ENCODE results near the gene LRMDA. TPM values are rescaled to one million over a fixed set of nuclear protein-coding genes. Genes with fewer than 3 reads are reported as not detected.

Gene LRMDA
- total RNA-seq, 1 experiment from 2014 or later, result not detected

- Histone ChIP-seq H3K36me3 (ENCODE audit: insufficient read depth, low read length) (no peaks in the 10 kb centered on the region), H3K4me2 (ENCODE audit: low read depth, low read length, poor library complexity, severe bottlenecking) (no peak overlapping the region), H3K9me3 (ENCODE audit: low read length) (no peaks in the 10 kb centered on the region), H3K9me2 (replicated peaks; ENCODE audit: insufficient read depth, low read length) (no peaks in the 10 kb centered on the region), H3K9ac (ENCODE audit: low read length) (no peak overlapping the region), H3K4me3 (ENCODE audit: low read length) (no peak overlapping the region), H3K4me1 (ENCODE audit: low read length) (no peaks in the 10 kb centered on the region), H3K27me3 (ENCODE audit: low read length) (no peaks in the 10 kb centered on the region), H3K27ac (ENCODE audit: low read length) (no peak overlapping the region), H3K79me2 (ENCODE audit: low read length) (no peaks in the 10 kb centered on the region), H2AFZ (ENCODE audit: low read length) (no peak overlapping the region), H4K20me1 (ENCODE audit: insufficient read depth, low read depth, low read length) (no peaks in the 10 kb centered on the region)
- DNase-seq, result no peak
Measured at GRCh38 chr10:75499556-75500160, 68.2 kb downstream of the LRMDA start.

DNA sequence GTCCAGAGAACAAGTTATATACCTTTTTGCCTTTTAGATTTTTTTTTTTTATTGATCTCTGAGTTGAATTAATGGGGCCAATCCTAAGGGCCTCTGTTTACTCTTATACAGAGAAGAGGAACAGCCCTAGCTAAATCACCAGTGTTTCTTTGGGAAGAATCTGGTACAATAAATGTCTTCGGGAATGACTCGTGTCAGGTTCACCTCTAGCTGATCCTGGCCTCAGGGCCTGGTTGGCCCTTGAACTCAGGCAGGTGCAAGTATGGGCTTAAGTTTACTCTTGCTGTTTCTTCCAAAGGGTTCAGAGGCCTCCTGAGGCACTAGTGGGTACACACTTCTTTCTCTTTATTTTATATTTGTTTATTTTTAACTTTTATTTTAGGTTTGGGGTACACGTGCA lies 71.0 kb downstream of the LRMDA start:
- Histone ChIP-seq H3K4me2 (ENCODE audit: low read depth, low read length, poor library complexity, severe bottlenecking) (no peak overlapping the region), H3K4me3 (ENCODE audit: low read length) (no peak overlapping the region), H3K79me2 (ENCODE audit: low read length) (no peaks in the 10 kb centered on the region), H2AFZ (ENCODE audit: low read length) (no peak overlapping the region), H4K20me1 (ENCODE audit: insufficient read depth, low read depth, low read length) (no peaks in the 10 kb centered on the region), H3K4me1 (ENCODE audit: low read length) (no peaks in the 10 kb centered on the region), H3K9me3 (ENCODE audit: low read length) (no peaks in the 10 kb centered on the region), H3K9ac (ENCODE audit: low read length) (no peak overlapping the region), H3K27ac (ENCODE audit: low read length) (no peak overlapping the region), H3K9me2 (replicated peaks; ENCODE audit: insufficient read depth, low read length) (no peaks in the 10 kb centered on the region), H3K36me3 (ENCODE audit: insufficient read depth, low read length) (no peaks in the 10 kb centered on the region), H3K27me3 (ENCODE audit: low read length) (no peaks in the 10 kb centered on the region)
- DNase-seq, result no peak

- no peak for DNase-seq
- Histone ChIP-seq H3K27me3 (ENCODE audit: low read length) (no peaks in the 10 kb centered on the region), H3K4me2 (ENCODE audit: low read depth, low read length, poor library complexity, severe bottlenecking) (no peak overlapping the region), H3K79me2 (ENCODE audit: low read length) (no peaks in the 10 kb centered on the region), H3K9me3 (ENCODE audit: low read length) (no peaks in the 10 kb centered on the region), H3K9me2 (replicated peaks; ENCODE audit: insufficient read depth, low read length) (no peaks in the 10 kb centered on the region), H3K27ac (ENCODE audit: low read length) (no peak overlapping the region), H2AFZ (ENCODE audit: low read length) (no peak overlapping the region), H4K20me1 (ENCODE audit: insufficient read depth, low read depth, low read length) (no peaks in the 10 kb centered on the region), H3K9ac (ENCODE audit: low read length) (no peak overlapping the region), H3K4me3 (ENCODE audit: low read length) (no peak overlapping the region), H3K4me1 (ENCODE audit: low read length) (no peaks in the 10 kb centered on the region), H3K36me3 (ENCODE audit: insufficient read depth, low read length) (no peaks in the 10 kb centered on the region)
Measured at GRCh38 chr10:75502838-75503237, 71.4 kb downstream of the LRMDA start.

GRCh38 chr10:75505293-75505692 lies 73.9 kb downstream of the LRMDA start:
- Histone ChIP-seq H3K79me2 (ENCODE audit: low read length) (no peaks in the 10 kb centered on the region), H3K9me2 (replicated peaks; ENCODE audit: insufficient read depth, low read length) (no peaks in the 10 kb centered on the region), H3K9me3 (ENCODE audit: low read length) (no peaks in the 10 kb centered on the region), H3K27ac (ENCODE audit: low read length) (no peak overlapping the region), H3K27me3 (ENCODE audit: low read length) (no peaks in the 10 kb centered on the region), H3K4me3 (ENCODE audit: low read length) (no peak overlapping the region), H3K36me3 (ENCODE audit: insufficient read depth, low read length) (no peaks in the 10 kb centered on the region), H3K4me2 (ENCODE audit: low read depth, low read length, poor library complexity, severe bottlenecking) (no peak overlapping the region), H2AFZ (ENCODE audit: low read length) (no peak overlapping the region), H3K4me1 (ENCODE audit: low read length) (no peaks in the 10 kb centered on the region), H4K20me1 (ENCODE audit: insufficient read depth, low read depth, low read length) (no peaks in the 10 kb centered on the region), H3K9ac (ENCODE audit: low read length) (no peak overlapping the region)
- no peak for DNase-seq

DNA sequence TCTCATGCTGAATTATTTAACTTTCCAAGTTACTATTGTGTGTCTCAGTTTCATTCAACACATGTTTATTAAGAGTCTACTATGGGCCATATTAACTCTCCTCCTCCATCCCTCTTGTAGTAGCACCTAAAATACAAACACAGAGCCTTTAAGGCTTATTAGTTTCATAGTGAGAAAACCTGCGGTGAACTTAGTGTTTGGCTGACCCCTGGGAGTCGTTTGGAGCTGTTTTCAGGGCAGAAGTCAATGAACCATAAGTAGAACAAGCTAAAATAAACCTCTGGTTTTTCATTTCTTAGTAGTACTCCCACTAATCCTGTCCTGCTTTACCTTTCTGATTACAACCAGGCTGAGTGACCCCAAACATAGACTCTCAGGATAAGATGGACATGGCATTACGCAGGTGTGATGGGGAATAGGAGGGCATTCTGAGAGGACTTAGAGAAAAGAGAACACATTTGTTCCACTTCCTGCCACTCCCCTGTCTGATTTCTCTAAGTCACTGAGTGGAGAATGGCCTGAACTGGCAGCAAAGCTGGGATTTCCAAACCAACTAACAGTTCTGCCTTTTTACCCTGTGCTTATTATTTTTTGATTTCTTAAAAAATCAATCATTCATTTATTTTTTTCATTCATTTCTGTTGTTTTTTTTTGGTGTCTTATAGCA lies 74.5 kb downstream of the LRMDA start:
- H3K27me3 ChIP-seq (ENCODE audit: low read length), result no peaks in the 10 kb centered on the region
- no peak for DNase-seq
- H3K9me2 ChIP-seq (replicated peaks; ENCODE audit: insufficient read depth, low read length), result no peaks in the 10 kb centered on the region
- no peak overlapping the region for H3K9ac ChIP-seq (ENCODE audit: low read length)
- no peaks in the 10 kb centered on the region for H3K4me1 ChIP-seq (ENCODE audit: low read length)
- H3K4me2 ChIP-seq (ENCODE audit: low read depth, low read length, poor library complexity, severe bottlenecking), result no peak overlapping the region
- no peaks in the 10 kb centered on the region for H3K79me2 ChIP-seq (ENCODE audit: low read length)
- H3K36me3 ChIP-seq (ENCODE audit: insufficient read depth, low read length), result no peaks in the 10 kb centered on the region
- H4K20me1 ChIP-seq (ENCODE audit: insufficient read depth, low read depth, low read length), result no peaks in the 10 kb centered on the region
- no peak overlapping the region for H3K4me3 ChIP-seq (ENCODE audit: low read length)
- H3K9me3 ChIP-seq (ENCODE audit: low read length), result no peaks in the 10 kb centered on the region
- no peak overlapping the region for H2AFZ ChIP-seq (ENCODE audit: low read length)
- no peak overlapping the region for H3K27ac ChIP-seq (ENCODE audit: low read length)

DNA sequence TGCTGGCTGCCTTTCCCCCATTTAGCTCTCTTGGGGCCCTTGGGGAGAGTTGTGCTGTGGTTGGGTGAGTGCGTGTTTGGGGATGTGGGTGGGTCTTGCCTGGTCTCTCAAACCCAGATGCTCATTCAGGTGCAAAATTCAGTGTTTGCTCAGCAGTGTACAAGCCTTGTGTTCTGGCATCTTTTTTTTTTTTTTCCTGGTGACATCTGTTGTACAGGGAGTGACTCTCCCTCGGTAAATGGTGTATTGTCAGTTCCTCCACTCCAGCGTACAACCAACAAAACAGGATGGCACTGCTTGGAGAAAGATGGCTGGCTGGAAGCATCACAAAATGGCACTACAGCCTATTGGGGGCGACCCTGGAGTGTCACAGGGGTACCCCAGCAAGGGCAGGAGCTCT lies 75.5 kb downstream of the LRMDA start:
- Histone ChIP-seq H3K79me2 (ENCODE audit: low read length) (no peaks in the 10 kb centered on the region), H4K20me1 (ENCODE audit: insufficient read depth, low read depth, low read length) (no peaks in the 10 kb centered on the region)

DNA sequence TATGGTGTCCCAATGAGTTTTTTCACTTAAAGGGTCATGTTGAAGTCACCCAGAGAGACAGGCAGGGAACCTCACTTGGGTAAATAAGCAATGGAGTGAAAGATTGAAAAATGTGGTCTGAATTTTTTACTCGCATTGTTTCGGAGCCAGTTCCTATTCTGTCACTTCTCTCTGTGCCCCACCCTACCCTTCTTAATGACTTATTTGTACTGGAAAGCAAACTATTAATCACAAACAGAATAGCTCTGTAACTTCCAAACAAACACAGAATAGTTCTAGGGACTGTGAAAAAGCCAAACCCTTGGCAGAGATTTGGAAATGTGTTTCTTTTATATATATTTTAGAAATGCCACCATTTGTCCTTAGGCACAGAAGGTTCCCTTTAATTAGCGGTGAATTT lies 76.0 kb downstream of the LRMDA start:
- DNase-seq, result no peak
- Histone ChIP-seq H3K79me2 (ENCODE audit: low read length) (no peaks in the 10 kb centered on the region), H3K4me1 (ENCODE audit: low read length) (no peaks in the 10 kb centered on the region), H3K27ac (ENCODE audit: low read length) (no peak overlapping the region), H3K9ac (ENCODE audit: low read length) (no peak overlapping the region), H3K36me3 (ENCODE audit: insufficient read depth, low read length) (no peaks in the 10 kb centered on the region), H4K20me1 (ENCODE audit: insufficient read depth, low read depth, low read length) (no peaks in the 10 kb centered on the region), H3K27me3 (ENCODE audit: low read length) (no peaks in the 10 kb centered on the region), H3K9me3 (ENCODE audit: low read length) (no peaks in the 10 kb centered on the region), H3K9me2 (replicated peaks; ENCODE audit: insufficient read depth, low read length) (no peaks in the 10 kb centered on the region), H2AFZ (ENCODE audit: low read length) (no peak overlapping the region), H3K4me3 (ENCODE audit: low read length) (no peak overlapping the region), H3K4me2 (ENCODE audit: low read depth, low read length, poor library complexity, severe bottlenecking) (no peak overlapping the region)

More for the DNA sequence above, 75.5 kb downstream of the LRMDA start:
- Histone ChIP-seq H3K27ac (ENCODE audit: low read length) (no peak overlapping the region), H3K9me3 (ENCODE audit: low read length) (no peaks in the 10 kb centered on the region), H3K4me1 (ENCODE audit: low read length) (no peaks in the 10 kb centered on the region), H2AFZ (ENCODE audit: low read length) (no peak overlapping the region), H3K36me3 (ENCODE audit: insufficient read depth, low read length) (no peaks in the 10 kb centered on the region), H3K4me2 (ENCODE audit: low read depth, low read length, poor library complexity, severe bottlenecking) (no peak overlapping the region), H3K4me3 (ENCODE audit: low read length) (no peak overlapping the region), H3K27me3 (ENCODE audit: low read length) (no peaks in the 10 kb centered on the region), H3K9me2 (replicated peaks; ENCODE audit: insufficient read depth, low read length) (no peaks in the 10 kb centered on the region), H3K9ac (ENCODE audit: low read length) (no peak overlapping the region)
- DNase-seq, result no peak

GRCh38 chr10:75508239-75508813 lies 76.9 kb downstream of the LRMDA start:
- DNase-seq, result no peak
- H3K9me2 ChIP-seq (replicated peaks; ENCODE audit: insufficient read depth, low read length), result no peaks in the 10 kb centered on the region
- H3K9ac ChIP-seq (ENCODE audit: low read length), result no peak overlapping the region

More at GRCh38 chr10:75508239-75508813, 76.9 kb downstream of the LRMDA start:
- Histone ChIP-seq H3K79me2 (ENCODE audit: low read length) (no peaks in the 10 kb centered on the region), H3K36me3 (ENCODE audit: insufficient read depth, low read length) (no peaks in the 10 kb centered on the region), H2AFZ (ENCODE audit: low read length) (no peak overlapping the region), H3K27ac (ENCODE audit: low read length) (no peak overlapping the region), H3K4me1 (ENCODE audit: low read length) (no peaks in the 10 kb centered on the region), H3K4me3 (ENCODE audit: low read length) (no peak overlapping the region), H3K4me2 (ENCODE audit: low read depth, low read length, poor library complexity, severe bottlenecking) (no peak overlapping the region), H4K20me1 (ENCODE audit: insufficient read depth, low read depth, low read length) (no peaks in the 10 kb centered on the region), H3K9me3 (ENCODE audit: low read length) (no peaks in the 10 kb centered on the region), H3K27me3 (ENCODE audit: low read length) (no peaks in the 10 kb centered on the region)
